SK-N-SH treated with all-trans-retinoic acid at 6 μM for 48 hours (cell line): Measurements from ENCODE around the gene CCL23.

Experiments
- ATAC-seq: fragments of 200-7000 bp; cut with Tn5 transposase; 3 replicates; pipeline ENCODE4 v1.9.1; 2020; ENCODE audit warnings: mild to moderate bottlenecking, moderate library complexity
- ARNTL ChIP-seq: fragments of 450-650 bp; formaldehyde crosslinking; IDR thresholded peaks from 2 replicates; pipeline ENCODE4 v1.5.0; 2020; ENCODE audit warnings: low read depth, mild to moderate bottlenecking, moderate library complexity, borderline replicate concordance
- CSRNP3 ChIP-seq: fragments of 250-450 bp; sonication (Bioruptor Pico); IDR thresholded peaks from 2 replicates; pipeline ENCODE4 v1.5.1; 2021; ENCODE audit warnings: mild to moderate bottlenecking, moderate library complexity
- ESRRG ChIP-seq: fragments of 250-450 bp; sonication (Bioruptor Pico); IDR thresholded peaks from 2 replicates; pipeline ENCODE4 v1.6.1; 2021; ENCODE audit warnings: mild to moderate bottlenecking
- GLIS3 ChIP-seq: fragments of 250-450 bp; sonication (Bioruptor Pico); IDR thresholded peaks from 2 replicates; pipeline ENCODE4 v1.5.0; 2020; ENCODE audit warnings: mild to moderate bottlenecking, moderate library complexity
- OSR1 ChIP-seq: fragments of 250-450 bp; sonication (Bioruptor Pico); IDR thresholded peaks from 2 replicates; pipeline ENCODE4 v1.8.0; 2022; ENCODE audit warnings: moderate library complexity, mild to moderate bottlenecking, inconsistent platforms
- POU6F1 ChIP-seq: fragments of 250-450 bp; sonication (Bioruptor Pico); IDR thresholded peaks from 2 replicates; pipeline ENCODE4 v1.8.0; 2021; ENCODE audit warnings: low read depth, mild to moderate bottlenecking, moderate library complexity, borderline replicate concordance
- PPARA ChIP-seq: fragments of 250-450 bp; sonication (Bioruptor Pico); IDR thresholded peaks from 2 replicates; pipeline ENCODE4 v1.5.0; 2020; ENCODE audit warnings: mild to moderate bottlenecking, borderline replicate concordance
- RARB ChIP-seq: fragments of 250-450 bp; sonication (Bioruptor Pico); IDR thresholded peaks from 2 replicates; pipeline ENCODE4 v1.8.0; 2021; ENCODE audit warnings: mild to moderate bottlenecking, moderate library complexity
- SNAI2 ChIP-seq: fragments of 250-450 bp; sonication (Bioruptor Pico); IDR thresholded peaks from 2 replicates; pipeline ENCODE4 v1.5.0; 2020; ENCODE audit warnings: mild to moderate bottlenecking, moderate library complexity
- TCF4 ChIP-seq: fragments of 250-450 bp; sonication (Bioruptor Pico); IDR thresholded peaks from 2 replicates; pipeline ENCODE4 v1.8.0; 2021; ENCODE audit warnings: mild to moderate bottlenecking, moderate library complexity, borderline replicate concordance
- TOX ChIP-seq: fragments of 250-450 bp; sonication (Bioruptor Pico); IDR thresholded peaks from 2 replicates; pipeline ENCODE4 v1.8.0; 2021; ENCODE audit warnings: mild to moderate bottlenecking, moderate library complexity, borderline replicate concordance
- TSHZ2 ChIP-seq: fragments of 250-450 bp; sonication (Bioruptor Pico); IDR thresholded peaks from 2 replicates; pipeline ENCODE4 v1.5.0; 2020; ENCODE audit warnings: mild to moderate bottlenecking, moderate library complexity
- ZFP3 ChIP-seq: fragments of 250-450 bp; sonication (Bioruptor Pico); IDR thresholded peaks from 2 replicates; pipeline ENCODE4 v1.5.0; 2020; ENCODE audit warnings: mild to moderate bottlenecking, moderate library complexity
- ZNF70 ChIP-seq: fragments of 450-650 bp; formaldehyde crosslinking; IDR thresholded peaks from 2 replicates; pipeline ENCODE4 v1.5.0; 2020; ENCODE audit warnings: mild to moderate bottlenecking, moderate library complexity
- ZNF8 ChIP-seq: fragments of 450-650 bp; formaldehyde crosslinking; IDR thresholded peaks from 2 replicates; pipeline ENCODE4 v1.5.0; 2020; ENCODE audit warnings: mild to moderate bottlenecking, moderate library complexity
- TF ChIP-seq, protein P1 (sequence below): fragments of 250-450 bp; sonication (Bioruptor Pico); IDR thresholded peaks from 2 replicates; pipeline ENCODE4 v1.8.0; 2020; ENCODE audit warnings: mild to moderate bottlenecking, moderate library complexity, borderline replicate concordance

Gene CCL23

DNA sequence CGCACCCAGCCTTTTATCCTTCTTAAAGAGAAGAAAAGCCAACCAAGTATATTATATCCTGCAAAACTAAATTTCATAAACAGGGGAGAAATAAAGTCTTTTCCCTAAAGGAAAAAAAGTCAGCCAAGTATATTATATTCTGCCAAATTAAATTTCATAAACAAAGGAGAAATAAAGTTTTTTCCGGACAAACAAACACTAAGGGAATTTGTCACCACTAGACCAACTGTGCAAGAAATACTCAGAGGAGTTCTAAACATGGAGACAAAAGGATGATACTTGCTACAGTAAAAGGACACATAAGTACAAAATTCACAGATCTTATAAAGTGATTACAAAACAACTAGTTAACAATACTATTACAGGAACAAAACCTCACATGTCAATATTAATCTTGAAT is 31.9 kb upstream of the CCL23 start:
- ATAC-seq: no peak
- no peak for TF ChIP-seq ARNTL (CRISPR knock-in tag)
- TF ChIP-seq, all 23 proteins: peak for 0

- no peak for ATAC-seq
- TF ChIP-seq CSRNP3 (no peak), ESRRG (CRISPR knock-in tag) (no peak), SNAI2 (CRISPR knock-in tag) (no peak), ZNF8 (no peak), ZFP3 (CRISPR knock-in tag) (no peak), PPARA (CRISPR knock-in tag) (no peak), OSR1 (CRISPR knock-in tag) (no peak)
Measured at GRCh38 chr17:36048066-36048465, 30.3 kb upstream of the CCL23 start.

DNA sequence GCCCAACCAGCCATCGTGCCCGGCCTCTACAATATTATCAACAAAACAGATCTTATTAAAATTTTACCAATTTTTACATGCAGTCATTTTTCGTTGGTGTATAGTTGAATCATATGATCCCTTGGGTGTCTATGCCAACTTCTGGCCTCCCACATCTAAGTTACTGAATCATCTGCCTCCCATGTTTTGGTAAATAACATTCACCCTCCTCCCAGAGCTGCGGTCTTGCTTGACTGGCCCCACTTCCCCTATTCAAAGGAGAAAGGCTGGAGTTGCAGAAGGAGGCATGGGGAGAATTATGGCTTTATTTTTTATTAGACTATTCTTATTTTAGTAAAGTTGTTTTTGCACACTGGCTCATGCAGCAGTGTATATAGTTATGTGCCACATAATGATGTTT is 18.5 kb upstream of the CCL23 start:
- ATAC-seq: no peak
- TF ChIP-seq SNAI2 (CRISPR knock-in tag): no peak
- TF ChIP-seq ESRRG (CRISPR knock-in tag): no peak
- no peak for TF ChIP-seq PPARA (CRISPR knock-in tag)
- TF ChIP-seq TCF4 (CRISPR knock-in tag): no peak
- TF ChIP-seq CSRNP3: no peak

- TF ChIP-seq CSRNP3 (no peak), GLIS3 (no peak), TSHZ2 (no peak), RARB (CRISPR knock-in tag) (no peak), SNAI2 (CRISPR knock-in tag) (no peak), PPARA (CRISPR knock-in tag) (no peak), POU6F1 (CRISPR knock-in tag) (no peak), ESRRG (CRISPR knock-in tag) (no peak), ZNF70 (no peak), TOX (CRISPR knock-in tag) (no peak), ARNTL (CRISPR knock-in tag) (no peak)
- TF ChIP-seq, protein P1, sequence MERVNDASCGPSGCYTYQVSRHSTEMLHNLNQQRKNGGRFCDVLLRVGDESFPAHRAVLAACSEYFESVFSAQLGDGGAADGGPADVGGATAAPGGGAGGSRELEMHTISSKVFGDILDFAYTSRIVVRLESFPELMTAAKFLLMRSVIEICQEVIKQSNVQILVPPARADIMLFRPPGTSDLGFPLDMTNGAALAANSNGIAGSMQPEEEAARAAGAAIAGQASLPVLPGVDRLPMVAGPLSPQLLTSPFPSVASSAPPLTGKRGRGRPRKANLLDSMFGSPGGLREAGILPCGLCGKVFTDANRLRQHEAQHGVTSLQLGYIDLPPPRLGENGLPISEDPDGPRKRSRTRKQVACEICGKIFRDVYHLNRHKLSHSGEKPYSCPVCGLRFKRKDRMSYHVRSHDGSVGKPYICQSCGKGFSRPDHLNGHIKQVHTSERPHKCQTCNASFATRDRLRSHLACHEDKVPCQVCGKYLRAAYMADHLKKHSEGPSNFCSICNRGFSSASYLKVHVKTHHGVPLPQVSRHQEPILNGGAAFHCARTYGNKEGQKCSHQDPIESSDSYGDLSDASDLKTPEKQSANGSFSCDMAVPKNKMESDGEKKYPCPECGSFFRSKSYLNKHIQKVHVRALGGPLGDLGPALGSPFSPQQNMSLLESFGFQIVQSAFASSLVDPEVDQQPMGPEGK: no peak
- no peak for ATAC-seq
Measured at GRCh38 chr17:36034127-36034526, 16.4 kb upstream of the CCL23 start.
